HG03045 (cell line): ENCODE results near the gene SAYSD1.
A peak's percentile ranks its signal among the peaks of the same experiment; 100 is the strongest.
"Not testable (repeated sequence)": the region's sequence is repeated elsewhere in the genome, so short reads cannot be mapped to it uniquely, and the experiment has no call there.

ENCODE experiments used
- ATAC-seq: cut with Tn5 transposase; IDR thresholded peaks from one replicate; pipeline ENCODE4 v1.9.1; 2021; ENCODE audit warnings: mild to moderate bottlenecking, moderate library complexity; ENCODE audit not compliant: unreplicated experiment

The SAYSD1 gene, protein sequence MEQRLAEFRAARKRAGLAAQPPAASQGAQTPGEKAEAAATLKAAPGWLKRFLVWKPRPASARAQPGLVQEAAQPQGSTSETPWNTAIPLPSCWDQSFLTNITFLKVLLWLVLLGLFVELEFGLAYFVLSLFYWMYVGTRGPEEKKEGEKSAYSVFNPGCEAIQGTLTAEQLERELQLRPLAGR

DNA sequence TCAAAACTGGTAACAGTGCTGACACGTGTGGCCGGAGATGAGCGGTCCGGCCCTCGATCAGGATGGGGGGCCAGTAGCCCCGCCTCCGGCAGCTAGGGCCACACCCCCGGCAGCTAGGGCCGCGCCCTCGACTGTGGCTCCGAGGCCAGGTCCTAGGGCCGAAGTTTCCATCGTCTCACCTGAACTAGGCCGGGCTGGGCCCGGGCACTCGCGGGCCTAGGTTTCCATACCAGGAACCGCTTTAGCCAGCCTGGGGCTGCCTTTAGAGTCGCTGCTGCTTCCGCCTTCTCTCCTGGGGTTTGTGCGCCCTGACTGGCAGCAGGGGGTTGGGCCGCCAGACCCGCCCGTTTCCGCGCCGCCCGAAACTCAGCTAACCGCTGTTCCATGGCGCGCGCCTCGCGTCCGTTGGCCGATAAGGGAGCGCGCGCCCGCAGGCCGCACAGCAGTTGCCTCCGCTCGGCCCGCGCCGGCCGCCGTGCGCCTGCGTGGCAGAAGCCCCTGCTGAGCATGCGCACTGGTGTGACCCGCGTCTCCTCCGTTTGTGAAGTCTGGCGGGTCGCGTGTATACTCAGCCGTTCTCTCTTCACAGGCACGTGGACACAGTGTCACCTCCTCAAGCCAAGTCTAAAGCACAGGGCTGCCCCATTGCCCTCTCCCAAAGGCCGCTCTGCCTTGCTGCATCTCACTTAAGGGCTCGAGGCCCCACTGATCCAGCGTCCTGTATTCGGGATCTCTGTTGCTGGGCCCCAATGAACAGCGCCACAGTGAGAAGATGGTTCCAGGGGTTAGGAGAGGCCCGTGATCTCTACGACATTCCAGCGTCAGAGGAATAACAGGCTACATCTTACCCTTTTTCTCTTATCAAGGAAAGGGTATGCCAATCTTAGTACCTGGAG, at the start of gene SAYSD1:
Gene SAYSD1, minus strand, starts transcription at position 483 of the 896 bp plus-strand sequence. Its CDS starts 97 bp downstream, at position 386.
- peak; percentile 95 for ATAC-seq

- ATAC-seq = no peak
Measured at GRCh38 chr6:39157511-39157910, 42.5 kb upstream of the SAYSD1 start.

DNA sequence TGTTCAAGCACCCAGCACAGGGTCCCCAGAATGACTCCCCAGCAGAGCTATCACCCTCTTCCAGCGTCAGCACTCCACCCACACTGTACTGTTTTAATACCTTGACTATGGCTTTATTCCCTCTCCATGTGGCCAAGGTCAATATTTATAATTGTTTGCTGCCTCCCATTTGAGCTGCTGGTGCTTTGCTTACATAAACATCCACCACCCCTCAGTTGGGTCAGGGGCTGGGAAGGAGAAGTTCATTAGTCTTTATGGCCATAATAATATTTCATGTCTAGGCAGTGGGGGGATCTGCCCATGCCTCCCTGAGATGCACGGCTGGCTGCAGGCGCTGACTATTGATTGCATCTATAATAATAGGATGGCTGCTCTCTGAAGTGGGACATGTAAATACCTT, 41.8 kb upstream of the SAYSD1 start:
- ATAC-seq = no peak

DNA sequence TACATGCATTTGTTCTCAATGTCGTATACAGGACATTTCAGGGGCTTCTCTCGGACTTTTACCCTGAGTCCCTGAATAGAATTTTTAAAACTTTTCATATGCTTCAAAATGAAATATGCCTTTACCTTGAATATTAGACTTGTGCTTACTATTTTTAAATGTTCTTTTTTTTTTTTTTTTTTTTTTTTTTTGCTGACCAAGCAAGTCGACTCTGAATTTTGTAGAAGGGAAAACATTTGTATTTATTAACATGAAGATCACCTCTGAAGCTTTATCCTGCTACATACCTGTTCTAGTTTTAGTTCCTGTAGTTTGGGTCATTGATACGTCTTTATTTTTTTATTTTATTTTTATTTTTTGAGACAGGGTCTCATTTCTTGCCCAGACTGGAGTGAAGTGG, 39.7 kb upstream of the SAYSD1 start:
- ATAC-seq = no peak

DNA sequence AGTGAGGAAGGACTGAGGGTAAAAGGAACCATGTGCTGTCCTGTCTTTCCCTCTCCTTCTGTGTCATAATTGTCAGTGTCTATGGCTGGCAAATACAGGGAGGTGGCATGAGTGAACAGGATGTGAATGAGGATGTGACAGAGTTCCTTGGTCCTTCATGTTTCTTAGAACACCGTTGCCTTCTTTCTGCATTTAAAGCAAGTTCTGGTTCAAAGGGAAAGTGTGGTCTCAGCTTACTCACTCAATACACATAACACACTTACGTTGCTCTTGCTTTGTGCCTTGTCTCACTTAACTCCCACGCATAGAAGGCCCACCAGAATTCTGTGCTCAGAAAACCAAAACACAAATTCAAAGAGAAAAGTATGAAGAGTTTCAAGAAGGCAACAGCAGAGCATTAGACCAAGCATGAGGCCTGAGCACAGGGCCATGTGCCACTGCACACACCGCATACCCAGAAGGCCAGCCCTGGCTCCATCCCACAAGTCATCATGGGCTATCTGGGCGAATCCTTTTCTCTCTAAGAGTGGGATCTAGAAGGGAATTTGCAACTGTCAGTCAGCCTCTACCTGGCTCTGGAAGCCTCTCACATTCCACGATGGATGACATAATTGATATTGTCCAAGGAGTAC, 38.9 kb upstream of the SAYSD1 start:
- no peak for ATAC-seq

- ATAC-seq = no peak
Measured at GRCh38 chr6:39152262-39152661, 37.3 kb upstream of the SAYSD1 start.

DNA sequence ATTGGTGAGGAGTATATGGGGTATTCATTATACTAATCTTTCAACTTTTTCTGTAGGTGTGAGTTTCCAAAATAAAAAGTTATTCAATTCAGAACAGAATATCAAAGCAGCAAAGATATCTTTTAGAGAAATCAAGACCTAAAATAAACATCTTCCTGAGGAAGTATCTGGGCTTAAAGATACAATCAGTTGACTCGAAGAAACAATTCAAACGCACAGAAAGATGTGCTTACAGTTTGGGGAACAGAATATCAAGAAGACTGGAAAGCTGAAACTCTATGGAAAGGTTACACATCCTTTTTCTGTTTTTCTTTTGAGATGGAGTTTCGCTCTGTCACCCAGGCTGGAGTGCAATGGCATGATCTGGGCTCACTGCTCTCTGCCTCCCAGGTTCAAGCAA, 36.2 kb upstream of the SAYSD1 start:
- no peak for ATAC-seq

DNA sequence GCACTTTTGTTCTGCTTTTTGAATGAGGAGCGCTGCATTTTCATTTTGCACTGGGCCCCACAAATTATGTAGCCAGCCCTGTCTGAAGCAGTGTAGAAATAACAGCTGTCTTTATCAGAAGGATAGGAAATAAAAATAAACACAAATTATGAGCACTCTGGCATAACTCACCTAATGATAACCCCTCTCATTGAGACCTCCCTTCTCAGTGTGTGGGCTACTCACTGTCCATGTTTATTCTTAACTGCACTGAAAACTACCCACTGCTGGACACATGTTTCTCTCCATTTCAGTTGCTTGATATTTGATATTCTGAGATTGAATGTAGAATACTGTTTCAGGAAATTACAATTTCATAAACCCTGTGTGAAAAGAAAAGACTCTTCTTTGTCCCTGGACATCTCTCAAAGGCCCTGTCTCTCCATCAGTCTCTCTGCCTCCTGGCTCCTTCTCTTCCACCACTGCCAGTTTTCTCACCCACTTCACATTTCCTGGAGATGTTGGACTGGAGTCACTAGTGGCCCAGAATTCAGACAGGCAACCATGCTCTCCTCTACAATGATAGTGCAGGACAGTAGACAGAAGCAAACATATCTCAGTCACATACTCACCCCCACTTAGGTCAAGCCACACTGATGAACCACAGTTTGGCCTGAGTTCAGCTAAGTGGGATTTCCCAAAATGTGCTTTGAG, 29.6 kb upstream of the SAYSD1 start:
- ATAC-seq = no peak

GRCh38 chr6:39143238-39143930, 28.4 kb upstream of the SAYSD1 start:
- ATAC-seq = no peak

DNA sequence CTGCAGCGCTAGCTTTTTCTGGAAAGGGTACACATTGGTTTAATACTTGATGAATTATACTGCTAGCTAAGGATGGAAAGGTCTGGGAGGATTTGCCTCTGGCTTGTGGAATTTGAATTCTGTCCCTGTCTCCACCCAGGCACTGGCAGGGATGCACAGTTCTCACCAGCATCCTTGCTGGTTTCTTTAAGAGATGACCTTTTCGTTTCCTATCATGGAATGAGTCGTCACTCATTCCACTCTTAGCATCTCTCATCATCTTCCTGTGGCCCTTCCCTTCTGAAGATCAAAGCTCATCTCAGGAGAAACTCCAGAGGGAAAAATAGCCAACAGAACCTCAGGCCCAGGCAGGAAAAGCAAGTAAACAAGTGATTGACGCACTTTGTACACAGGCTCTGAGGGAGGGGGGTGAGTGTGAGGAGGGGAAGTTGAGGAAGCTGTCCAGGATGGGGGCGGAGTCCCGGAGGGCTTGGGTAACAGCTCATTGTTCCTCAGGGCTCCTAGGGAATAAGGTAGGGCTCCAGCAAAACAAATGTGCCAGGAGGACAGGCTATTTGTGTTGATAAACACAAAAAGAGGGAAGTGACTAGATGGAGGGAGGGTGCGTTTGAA, 25.7 kb upstream of the SAYSD1 start:
- no peak for ATAC-seq

- no peak for ATAC-seq
Measured at GRCh38 chr6:39137245-39137644, 22.3 kb upstream of the SAYSD1 start.

- ATAC-seq = not testable (repeated sequence)
Measured at GRCh38 chr6:39136207-39136606, 21.2 kb upstream of the SAYSD1 start.

DNA sequence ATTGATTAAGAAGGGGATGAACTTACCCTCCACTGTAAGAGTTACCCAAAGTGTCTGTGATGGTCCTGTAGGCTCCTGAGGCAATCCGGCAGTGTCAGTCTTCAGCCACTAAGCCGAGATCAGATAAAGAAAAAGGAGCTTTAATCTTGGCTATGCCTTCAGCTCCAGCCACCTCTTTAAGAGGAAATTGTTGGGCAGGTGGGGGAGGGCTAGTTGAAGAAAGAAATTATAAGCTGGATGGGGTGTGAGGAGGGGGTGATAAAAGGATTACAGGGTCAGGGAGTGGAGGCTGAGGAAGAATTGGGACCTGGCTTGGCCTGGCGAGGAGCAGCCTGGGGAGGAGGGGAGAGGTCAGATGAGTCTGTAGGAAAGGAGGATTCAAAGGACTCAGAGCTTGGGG, 19.8 kb upstream of the SAYSD1 start:
- not testable (repeated sequence) for ATAC-seq

DNA sequence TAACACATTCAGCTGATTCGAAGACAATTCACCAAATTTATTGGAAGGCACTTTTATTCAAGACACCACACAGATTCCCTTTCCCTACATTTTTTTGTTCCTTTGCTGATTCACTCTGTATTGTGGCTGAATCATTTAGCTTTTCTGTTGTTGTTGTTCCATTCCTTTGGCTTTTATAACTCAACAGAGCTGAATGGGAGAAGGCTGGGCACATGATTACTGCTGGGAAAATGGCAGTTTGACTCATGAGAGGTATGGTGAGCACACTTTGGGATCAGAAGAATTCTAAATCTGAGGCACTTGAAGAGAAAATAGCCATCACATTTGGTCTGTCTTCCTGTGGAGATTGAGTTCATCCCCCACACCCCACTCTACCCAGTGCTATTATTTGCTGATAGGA, 15.7 kb upstream of the SAYSD1 start:
- no peak for ATAC-seq

DNA sequence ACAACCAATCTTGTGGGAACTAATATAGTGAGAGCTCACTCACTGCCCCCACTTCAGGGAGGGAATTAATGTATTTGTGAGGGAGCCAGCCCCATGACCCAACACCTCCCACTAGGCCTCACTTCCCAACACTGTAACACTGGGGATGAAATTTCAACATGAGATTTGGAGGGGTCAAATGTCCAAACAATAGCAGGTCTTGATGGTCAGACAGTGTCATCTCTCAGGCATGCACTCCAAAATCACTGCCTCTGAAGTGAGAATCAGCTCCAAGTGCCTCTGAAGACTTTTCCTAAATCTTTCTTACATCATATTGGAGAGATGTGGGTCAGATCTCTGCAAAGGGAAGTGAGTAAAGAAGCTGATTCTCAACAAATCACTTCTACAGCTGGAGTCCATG, 13.8 kb upstream of the SAYSD1 start:
- ATAC-seq = no peak

GRCh38 chr6:39128106-39128505, 13.1 kb upstream of the SAYSD1 start:
- ATAC-seq = no peak

DNA sequence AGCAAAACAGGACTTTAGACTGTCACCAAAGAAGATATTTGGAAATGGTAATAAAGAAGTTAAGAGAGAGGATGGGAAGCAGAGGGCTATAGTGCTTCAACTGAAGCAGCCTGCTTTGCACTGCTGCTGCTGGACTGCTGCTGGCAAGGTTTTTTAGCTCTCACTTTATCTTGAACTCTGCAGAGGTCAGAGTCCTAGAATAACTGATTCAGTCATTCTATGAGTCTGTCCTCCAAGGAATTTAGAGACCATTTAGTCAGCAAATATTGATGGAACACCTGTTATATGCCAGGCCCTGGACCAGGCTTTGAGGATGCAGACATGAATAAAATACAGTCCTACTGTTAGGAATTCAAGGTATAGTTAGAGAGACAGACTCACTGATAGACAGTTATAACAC, 9.1 kb upstream of the SAYSD1 start:
- no peak for ATAC-seq

- no peak for ATAC-seq
Measured at GRCh38 chr6:39118921-39119320, 3.9 kb upstream of the SAYSD1 start.

DNA sequence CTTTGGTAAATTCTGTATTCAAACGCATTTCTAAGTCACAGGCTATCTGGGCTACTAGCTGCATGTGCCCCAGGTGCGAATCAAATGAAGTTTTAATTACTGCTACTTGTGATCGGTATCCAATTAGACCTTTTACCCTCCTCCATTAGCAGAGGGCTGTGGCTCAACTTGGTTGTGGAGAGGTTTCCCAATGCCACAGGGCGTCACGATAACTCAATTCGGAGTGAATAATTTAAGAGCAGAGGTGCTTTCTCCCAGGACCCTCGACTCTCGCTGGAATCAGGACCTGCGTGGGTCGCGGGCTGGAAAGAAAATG, 640 bp downstream of the SAYSD1 start:
- ATAC-seq = peak; percentile 20

- ATAC-seq = no peak
Measured at GRCh38 chr6:39113788-39114187, 1.2 kb downstream of the SAYSD1 start.
